Activated CD8-positive, alpha-beta T cell treated with anti-CD3 and anti-CD28 coated beads, Interleukin-2, amount 10 ng/mL, durations not matched to agents 7 days and 5 days (primary cell): ENCODE results near the gene SAG. TPM values are rescaled to one million over a fixed set of nuclear protein-coding genes. Genes with fewer than 3 reads are reported as not detected.
"Not testable (repeated sequence)": the region's sequence is repeated elsewhere in the genome, so short reads cannot be mapped to it uniquely, and the experiment has no call there.

Source experiments
- ATAC-seq: fragments of 150-1000 bp; cut with Tn5 transposase; one replicate; pipeline ENCODE4 v1.10.0; 2021; ENCODE audit warnings: moderate library complexity
- CTCF ChIA-PET: fragments of 350-600 bp; sonication (Branson Sonifier 250); formaldehyde crosslinking; loops from one replicate; lab custom pipeline; 2021; ENCODE audit warnings: antibody characterized with exemption; lab: Charles Lee
- POLR2A ChIA-PET: fragments of 350-600 bp; sonication (Branson Sonifier 250); formaldehyde crosslinking; loops from one replicate; lab custom pipeline; 2021; ENCODE audit warnings: antibody characterized with exemption; lab: Charles Lee
- DNase-seq: peaks from one replicate; pipeline ENCODE4 v3.0.0-alpha.2; 2020
- H3K27ac Mint-ChIP-seq: one replicate; pipeline ENCODE4 v1.8.0; 2021; ENCODE audit warnings: mild to moderate bottlenecking, mixed read lengths
- H3K27me3 Mint-ChIP-seq: one replicate; pipeline ENCODE4 v1.8.0; 2021; ENCODE audit warnings: low read depth, mixed read lengths
- H3K36me3 Mint-ChIP-seq: one replicate; pipeline ENCODE4 v1.8.0; 2021; ENCODE audit warnings: low read depth, mixed read lengths
- H3K4me1 Mint-ChIP-seq: one replicate; pipeline ENCODE4 v1.8.0; 2021; ENCODE audit warnings: low read depth, mixed read lengths
- H3K4me3 Mint-ChIP-seq: one replicate; pipeline ENCODE4 v1.8.0; 2021; ENCODE audit warnings: mild to moderate bottlenecking, mixed read lengths
- H3K9me3 Mint-ChIP-seq: one replicate; pipeline ENCODE4 v1.8.0; 2022; ENCODE audit warnings: mixed read lengths; ENCODE audit not compliant: insufficient read depth
- total RNA-seq, 2 experiments: library from RNA; stranded (reverse); gene quantifications; one replicate each; pipeline ENCODE4 v1.2.3, GENCODE V29; 2021

SAG gene
- total RNA-seq, 2 experiments from 2014 or later: 0.05 TPM; not detected in 1

DNA sequence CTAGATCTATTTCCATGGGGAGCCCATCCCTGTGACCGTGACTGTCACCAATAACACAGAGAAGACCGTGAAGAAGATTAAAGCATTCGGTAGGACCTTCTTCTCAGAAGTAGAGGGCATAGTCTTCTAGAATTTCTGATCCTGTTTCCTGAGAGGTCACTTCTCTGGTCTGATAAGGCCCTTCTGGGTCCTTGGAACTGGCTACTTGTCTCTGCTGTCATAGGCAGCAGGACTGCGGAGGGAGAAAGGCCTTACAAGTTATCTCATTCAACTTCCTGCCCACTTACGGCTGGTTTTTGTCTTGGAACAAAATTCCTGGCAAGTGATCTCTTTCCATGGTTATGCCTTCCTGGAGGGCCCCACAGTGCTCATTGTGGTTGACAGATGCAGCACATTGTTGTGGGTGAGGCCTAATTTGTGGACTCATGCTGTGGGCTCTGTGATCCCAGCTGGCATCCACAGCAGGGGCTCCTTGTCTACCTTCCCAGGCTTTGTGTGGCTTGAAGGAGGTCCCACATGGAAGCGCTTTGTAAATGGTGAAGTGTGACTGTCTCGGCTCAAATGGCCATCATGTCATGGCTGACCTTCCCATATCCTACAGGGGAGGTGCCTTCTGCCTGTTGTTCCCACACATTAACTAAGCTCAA lies 22.0 kb downstream of the SAG start:
- DNase-seq (no peak), ATAC-seq (no peak)
- ChIA-PET CTCF (interaction anchor here (3.2 kb wide), 1 partner anchor 24 kb away, joined by 21 read pairs; the partner anchor contains the start of gene DGKD), POLR2A (no interaction called here)
- H3K4me1 Mint-ChIP-seq: peaks cover 49% of the 10 kb centered on the region
- H3K27me3 Mint-ChIP-seq: no peaks in the 10 kb centered on the region
- H3K27ac Mint-ChIP-seq: peak overlapping the region; percentile 17
- H3K36me3 Mint-ChIP-seq: peaks cover 6% of the 10 kb centered on the region
- no peak overlapping the region for H3K4me3 Mint-ChIP-seq
- no peaks in the 10 kb centered on the region for H3K9me3 Mint-ChIP-seq

DNA sequence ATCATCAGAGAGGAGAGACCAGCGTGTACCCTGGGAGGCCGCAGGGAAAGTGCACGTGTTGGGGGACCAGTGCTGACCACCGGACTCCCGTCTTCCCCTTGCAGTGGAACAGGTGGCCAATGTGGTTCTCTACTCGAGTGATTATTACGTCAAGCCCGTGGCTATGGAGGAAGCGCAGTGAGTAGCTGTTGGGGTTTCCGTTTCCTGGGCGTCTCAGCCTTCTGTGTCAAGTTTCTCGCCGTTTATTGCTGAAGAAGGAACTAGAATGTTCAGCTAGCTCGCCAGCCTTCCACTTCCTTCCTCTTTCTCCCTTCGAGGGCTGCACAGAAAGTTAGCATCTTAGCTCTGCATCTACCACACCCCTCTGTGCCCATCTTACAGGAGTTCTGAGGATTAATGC lies 23.9 kb downstream of the SAG start:
- H3K4me3 Mint-ChIP-seq: peak overlapping the region; percentile 61
- peaks cover 6% of the 10 kb centered on the region for H3K36me3 Mint-ChIP-seq
- ATAC-seq: peak; percentile 95
- peaks cover 60% of the 10 kb centered on the region for H3K4me1 Mint-ChIP-seq
- H3K9me3 Mint-ChIP-seq: no peaks in the 10 kb centered on the region
- DNase-seq: peak; percentile 92
- no peaks in the 10 kb centered on the region for H3K27me3 Mint-ChIP-seq
- H3K27ac Mint-ChIP-seq: peak overlapping the region; percentile 99
- ChIA-PET CTCF (interaction anchor here (0.5 to 3.2 kb wide), 20 partner anchors 10 to 195 kb away, joined by 3 to 21 read pairs (median 4); partner anchors contain the start of gene DGKD), POLR2A (interaction anchor here (0.7 to 2.4 kb wide), 9 partner anchors 10 to 64 kb away, joined by 3 to 10 read pairs (median 4); partner anchors contain the start of gene DGKD)

DNA sequence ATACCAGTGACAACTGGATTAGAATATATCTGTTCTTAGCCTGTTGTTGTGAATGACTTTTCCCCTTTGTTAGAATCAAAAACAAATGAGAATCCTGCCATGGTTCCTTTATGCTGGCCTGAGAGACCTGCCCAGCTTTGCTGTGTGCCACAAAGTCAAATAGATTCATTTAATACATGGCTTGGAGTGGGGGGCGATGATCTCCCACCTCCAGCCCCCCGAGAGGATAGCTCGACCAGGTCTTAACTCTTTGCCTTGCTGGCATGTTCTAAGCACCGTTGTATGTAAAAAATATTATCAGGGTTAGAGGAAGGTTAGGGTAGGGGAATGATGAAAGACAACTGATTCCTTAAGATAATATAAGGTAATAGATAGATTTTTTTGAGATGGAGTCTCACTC lies 24.5 kb downstream of the SAG start:
- POLR2A ChIA-PET: interaction anchor here (0.7 to 2.4 kb wide), 8 partner anchors 10 to 64 kb away, joined by 3 to 10 read pairs (median 4); partner anchors contain the start of gene DGKD
- Mint-ChIP-seq H3K27me3 (no peaks in the 10 kb centered on the region), H3K4me1 (peaks cover 60% of the 10 kb centered on the region), H3K9me3 (no peaks in the 10 kb centered on the region), H3K36me3 (peaks cover 6% of the 10 kb centered on the region), H3K4me3 (peak overlapping the region; percentile 61), H3K27ac (peak overlapping the region; percentile 99)
- peak; percentile 5 for ATAC-seq
- no peak for DNase-seq
- CTCF ChIA-PET: interaction anchor here (0.8 to 3.2 kb wide), 15 partner anchors 11 to 124 kb away, joined by 3 to 21 read pairs (median 4); partner anchors contain the start of gene DGKD

DNA sequence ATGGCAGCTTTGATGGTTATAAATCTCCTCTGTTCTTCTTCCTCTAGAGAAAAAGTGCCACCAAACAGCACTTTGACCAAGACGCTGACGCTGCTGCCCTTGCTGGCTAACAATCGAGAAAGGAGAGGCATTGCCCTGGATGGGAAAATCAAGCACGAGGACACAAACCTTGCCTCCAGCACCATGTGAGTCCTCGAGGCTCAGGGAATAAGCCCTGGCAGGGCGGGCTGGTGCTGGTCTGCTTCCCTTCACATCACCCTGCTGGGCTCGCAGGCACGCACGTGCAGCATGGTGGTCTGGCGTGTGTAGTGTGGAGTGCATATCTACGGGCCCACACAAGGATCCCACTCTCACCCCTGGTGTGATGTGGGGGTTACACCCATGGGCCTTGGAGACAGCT lies 27.3 kb downstream of the SAG start:
- DNase-seq: no peak
- ChIA-PET CTCF (interaction anchor here (1.1 to 1.6 kb wide), 2 partner anchors 19 to 50 kb away, joined by 3 to 5 read pairs; no protein-coding TSS in a partner anchor), POLR2A (no interaction called here)
- Mint-ChIP-seq H3K36me3 (peaks cover 6% of the 10 kb centered on the region), H3K9me3 (no peaks in the 10 kb centered on the region), H3K4me3 (no peak overlapping the region), H3K4me1 (peaks cover 68% of the 10 kb centered on the region), H3K27ac (no peak overlapping the region), H3K27me3 (peaks cover 6% of the 10 kb centered on the region)
- no peak for ATAC-seq

DNA sequence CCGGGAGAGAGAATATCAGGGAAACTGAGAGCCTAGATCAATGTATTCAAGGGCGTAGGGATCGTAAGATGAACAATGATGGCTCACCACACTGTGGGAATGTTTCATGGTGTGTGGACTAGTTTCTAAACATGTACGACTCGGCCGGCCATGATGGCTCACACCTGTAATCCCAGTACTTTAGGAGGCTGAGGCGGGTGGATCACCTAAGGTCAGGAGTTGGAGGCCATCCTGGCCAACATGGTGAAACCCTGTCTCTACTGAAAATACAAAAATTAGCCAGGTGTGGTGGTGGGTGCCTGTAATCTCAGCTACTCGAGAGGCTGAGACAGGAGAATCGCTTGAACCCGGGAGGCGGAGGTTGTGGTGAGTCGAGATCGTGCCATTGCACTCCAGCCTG lies 28.5 kb downstream of the SAG start:
- H3K27me3 Mint-ChIP-seq, H3K9me3 Mint-ChIP-seq, DNase-seq, H3K4me3 Mint-ChIP-seq, POLR2A ChIA-PET, H3K27ac Mint-ChIP-seq, ATAC-seq, H3K36me3 Mint-ChIP-seq: not testable (repeated sequence)
- CTCF ChIA-PET: interaction anchor here (0.7 to 1.2 kb wide), 3 partner anchors 13 to 68 kb away, joined by 3 read pairs; partner anchors contain the start of gene DGKD
- peaks cover 60% of the 10 kb centered on the region for H3K4me1 Mint-ChIP-seq

DNA sequence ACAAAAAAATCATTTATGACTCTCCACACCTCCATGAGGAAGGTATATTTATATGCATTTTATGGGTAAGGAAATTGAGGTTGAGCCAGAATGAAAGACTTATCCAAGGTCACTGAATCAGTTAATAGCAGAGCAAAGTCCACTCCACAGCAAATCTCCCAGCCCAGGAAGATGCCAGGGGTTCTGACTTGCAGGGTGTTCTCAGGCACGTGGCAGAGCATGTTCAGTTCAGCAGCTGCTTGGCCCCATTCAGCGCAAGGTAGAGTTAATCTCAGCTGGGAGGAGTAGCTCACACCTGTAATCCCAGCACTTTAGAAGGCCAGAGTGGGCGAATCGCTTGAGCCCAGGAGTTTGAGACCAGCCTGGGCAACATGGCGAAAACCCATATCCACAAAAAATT lies 28.9 kb downstream of the SAG start:
- Mint-ChIP-seq H3K27me3 (peaks cover 9% of the 10 kb centered on the region), H3K36me3 (peaks cover 5% of the 10 kb centered on the region), H3K9me3 (no peaks in the 10 kb centered on the region), H3K4me1 (peaks cover 55% of the 10 kb centered on the region), H3K4me3 (no peak overlapping the region), H3K27ac (no peak overlapping the region)
- DNase-seq (no peak), ATAC-seq (no peak)
- CTCF ChIA-PET: interaction anchor here (0.7 to 1.2 kb wide), 4 partner anchors 12 to 107 kb away, joined by 3 read pairs; partner anchors contain the start of gene DGKD
- POLR2A ChIA-PET: interaction anchor here (0.9 kb wide), 1 partner anchor 10 kb away, joined by 4 read pairs; no protein-coding TSS in a partner anchor

DNA sequence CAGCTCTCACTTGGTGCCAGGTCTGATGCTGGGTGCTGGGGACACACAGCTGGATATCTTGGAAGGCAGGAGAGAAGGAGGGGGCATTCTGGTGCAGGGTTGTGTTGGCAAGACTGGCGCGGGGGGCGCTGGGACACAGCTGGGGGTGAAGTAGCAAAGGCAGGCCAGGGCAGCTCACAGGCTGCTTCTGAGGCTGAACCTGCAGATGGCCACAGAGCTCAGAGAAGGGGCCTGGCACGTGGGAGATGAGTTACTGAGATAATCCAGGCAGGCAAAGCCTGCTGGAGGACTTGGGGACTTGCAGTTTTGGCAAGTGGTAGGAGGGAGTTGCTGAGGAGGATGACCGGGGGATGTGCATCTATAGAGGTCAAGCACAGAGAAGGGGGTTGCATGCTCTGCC lies 30.4 kb downstream of the SAG start:
- H3K36me3 Mint-ChIP-seq: no peaks in the 10 kb centered on the region
- no peaks in the 10 kb centered on the region for H3K9me3 Mint-ChIP-seq
- DNase-seq: no peak
- no peak overlapping the region for H3K4me3 Mint-ChIP-seq
- ChIA-PET CTCF (no interaction called here), POLR2A (no interaction called here)
- ATAC-seq: no peak
- H3K4me1 Mint-ChIP-seq: peaks cover 44% of the 10 kb centered on the region
- H3K27me3 Mint-ChIP-seq: peaks cover 10% of the 10 kb centered on the region
- no peak overlapping the region for H3K27ac Mint-ChIP-seq

DNA sequence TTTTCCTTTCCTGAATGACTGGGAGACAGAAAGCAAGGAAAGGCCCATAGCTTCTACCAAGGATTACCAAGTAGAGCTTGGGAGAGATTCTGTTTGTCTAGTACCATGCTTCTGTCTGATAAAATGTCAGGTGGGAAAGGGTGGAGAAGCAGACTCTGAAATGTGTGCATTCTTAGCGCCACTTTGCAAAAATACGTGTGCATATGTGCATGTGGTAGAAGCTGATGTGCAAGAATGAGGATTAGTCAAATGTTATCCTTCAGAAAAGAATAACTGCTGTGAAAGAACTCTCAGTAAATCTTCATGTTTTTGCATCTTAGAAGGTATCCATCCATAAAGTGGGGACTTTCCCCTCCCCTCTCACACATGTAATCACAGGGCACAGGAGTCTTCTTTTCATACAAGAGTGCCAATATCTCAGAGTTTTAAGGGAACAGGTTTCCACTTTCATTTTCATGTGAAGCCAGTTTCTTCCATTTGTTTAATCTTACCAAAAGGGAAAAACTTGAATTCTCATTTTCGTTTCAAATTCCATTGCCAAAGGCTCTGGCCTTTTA lies 31.3 kb downstream of the SAG start:
- no peaks in the 10 kb centered on the region for H3K36me3 Mint-ChIP-seq
- H3K27ac Mint-ChIP-seq: no peak overlapping the region
- peaks cover 35% of the 10 kb centered on the region for H3K4me1 Mint-ChIP-seq
- peaks cover 10% of the 10 kb centered on the region for H3K27me3 Mint-ChIP-seq
- ChIA-PET POLR2A (no interaction called here), CTCF (no interaction called here)
- H3K9me3 Mint-ChIP-seq: no peaks in the 10 kb centered on the region
- no peak for ATAC-seq
- no peak for DNase-seq
- no peak overlapping the region for H3K4me3 Mint-ChIP-seq

DNA sequence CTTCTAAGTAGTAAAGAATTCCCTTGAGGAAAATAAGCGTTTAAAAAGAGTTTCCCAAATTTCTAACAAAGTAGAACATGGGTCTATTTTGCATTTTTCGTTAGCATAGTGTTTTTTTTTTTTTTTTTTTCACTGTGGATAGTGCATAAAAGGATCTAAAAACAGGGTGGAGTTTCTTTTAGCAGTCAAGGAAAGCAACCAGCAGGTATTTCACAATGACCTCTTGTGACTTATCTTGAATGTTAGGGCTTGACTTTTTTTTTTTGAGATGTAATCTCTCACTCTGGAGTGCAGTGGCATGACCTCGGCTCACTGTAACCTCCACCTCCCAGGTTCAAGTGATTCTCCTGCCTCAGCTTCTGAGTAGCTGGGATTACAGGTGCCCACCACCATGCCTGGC lies 31.8 kb downstream of the SAG start:
- DNase-seq (no peak), ATAC-seq (no peak)
- POLR2A ChIA-PET: no interaction called here
- Mint-ChIP-seq H3K36me3 (no peaks in the 10 kb centered on the region), H3K27me3 (peaks cover 10% of the 10 kb centered on the region), H3K9me3 (no peaks in the 10 kb centered on the region), H3K4me3 (no peak overlapping the region), H3K27ac (no peak overlapping the region), H3K4me1 (peaks cover 30% of the 10 kb centered on the region)
- CTCF ChIA-PET: no interaction called here

DNA sequence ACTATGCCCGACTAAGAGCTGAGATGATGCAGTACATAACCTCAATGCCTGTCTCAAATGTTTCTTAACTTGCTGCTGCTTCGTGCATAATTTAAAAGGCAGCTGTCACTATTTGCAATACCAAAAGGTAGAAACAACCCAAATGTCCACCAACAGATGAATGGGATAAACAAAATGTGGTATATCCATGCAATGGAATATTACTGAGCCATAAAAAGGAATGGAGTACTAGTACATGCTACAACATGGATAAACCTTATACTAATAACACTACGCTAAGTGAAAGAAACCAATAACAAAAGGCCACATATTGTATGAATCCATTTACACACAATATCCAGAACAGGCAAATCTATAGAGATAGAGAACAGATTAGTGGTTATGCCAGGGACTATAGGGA lies 33.7 kb downstream of the SAG start:
- no peaks in the 10 kb centered on the region for H3K9me3 Mint-ChIP-seq
- ChIA-PET POLR2A (interaction anchor here (0.8 kb wide), 1 partner anchor 10 kb away, joined by 3 read pairs; no protein-coding TSS in a partner anchor), CTCF (interaction anchor here (0.8 kb wide), 1 partner anchor 13 kb away, joined by 3 read pairs; the partner anchor contains the start of gene DGKD)
- no peaks in the 10 kb centered on the region for H3K36me3 Mint-ChIP-seq
- ATAC-seq (no peak), DNase-seq (no peak)
- H3K27ac Mint-ChIP-seq: no peak overlapping the region
- H3K4me1 Mint-ChIP-seq: peaks cover 19% of the 10 kb centered on the region
- H3K4me3 Mint-ChIP-seq: no peak overlapping the region
- H3K27me3 Mint-ChIP-seq: peaks cover 10% of the 10 kb centered on the region

DNA sequence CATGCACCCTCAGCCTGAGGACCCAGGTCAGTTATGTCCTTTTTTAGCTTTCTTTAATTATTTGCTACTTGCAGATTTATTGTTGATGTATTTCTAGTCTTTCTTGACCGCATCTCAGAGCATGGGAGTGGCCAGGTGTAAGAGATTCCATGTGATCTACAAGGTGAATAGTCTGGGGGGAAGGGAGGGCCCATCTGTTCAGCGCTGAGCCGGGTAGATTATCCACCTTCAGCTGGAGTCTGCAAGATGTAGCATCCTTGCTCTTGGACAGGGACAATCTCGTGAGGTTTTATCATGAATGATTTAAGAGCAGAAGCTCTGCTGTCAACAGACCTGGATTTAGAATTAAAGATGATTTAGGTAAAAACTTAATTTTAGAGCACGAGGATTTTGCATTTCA lies 34.7 kb downstream of the SAG start:
- Mint-ChIP-seq H3K27ac (no peak overlapping the region), H3K27me3 (peaks cover 10% of the 10 kb centered on the region), H3K4me1 (peaks cover 17% of the 10 kb centered on the region), H3K9me3 (no peaks in the 10 kb centered on the region), H3K4me3 (no peak overlapping the region), H3K36me3 (no peaks in the 10 kb centered on the region)
- no peak for ATAC-seq
- ChIA-PET POLR2A (interaction anchor here (0.8 to 1.1 kb wide), 2 partner anchors 11 to 54 kb away, joined by 3 read pairs; no protein-coding TSS in a partner anchor), CTCF (interaction anchor here (0.7 to 1.6 kb wide), 4 partner anchors 12 to 1346 kb away, joined by 3 read pairs; partner anchors contain the start of gene DGKD)
- DNase-seq: no peak
